Astrocyte (in vitro differentiated cells and primary cell): ENCODE results near the gene AUTS2. TPM values are rescaled to one million over a fixed set of nuclear protein-coding genes. Genes with fewer than 3 reads are reported as not detected.

Experiments
- DNase-seq: peaks from one replicate; pipeline ENCODE4 v3.0.0-alpha.2; 2010; ENCODE audit warnings: low read depth
- FAIRE-seq: peaks from 2 replicates; lab custom pipeline; 2011; peaks lifted over from hg19 to GRCh38; lab: Jason Lieb, UNC
- H2AFZ ChIP-seq: 2 replicates; pipeline ENCODE4 v1.6.0; 2012; ENCODE audit warnings: low read depth, low read length, inconsistent platforms
- H3K27ac ChIP-seq: 2 replicates; pipeline ENCODE4 v1.5.1; 2011; ENCODE audit warnings: low read depth, low read length, inconsistent platforms
- H3K27me3 ChIP-seq: 2 replicates; pipeline ENCODE4 v1.6.0; 2011; ENCODE audit warnings: low read length, inconsistent platforms; ENCODE audit not compliant: insufficient read depth
- H3K36me3 ChIP-seq: 2 replicates; pipeline ENCODE4 v1.5.1; 2011; ENCODE audit warnings: low read length, inconsistent platforms; ENCODE audit not compliant: insufficient read depth
- H3K4me1 ChIP-seq: 2 replicates; pipeline ENCODE4 v1.5.1; 2011; ENCODE audit warnings: low read length, inconsistent platforms; ENCODE audit not compliant: insufficient read depth
- H3K4me2 ChIP-seq: 2 replicates; pipeline ENCODE4 v1.6.0; 2012; ENCODE audit warnings: low read length, inconsistent platforms
- H3K4me3 ChIP-seq: 2 replicates; pipeline ENCODE4 v1.5.1; 2011; ENCODE audit warnings: low read depth, mild to moderate bottlenecking, low read length, inconsistent platforms; ENCODE audit not compliant: insufficient read depth
- H3K79me2 ChIP-seq: 2 replicates; pipeline ENCODE4 v1.6.0; 2012; ENCODE audit warnings: mild to moderate bottlenecking, low read length, inconsistent platforms; ENCODE audit not compliant: insufficient read depth
- H3K9ac ChIP-seq: 2 replicates; pipeline ENCODE4 v1.6.0; 2012; ENCODE audit warnings: mild to moderate bottlenecking, low read length, inconsistent platforms
- H3K9me3 ChIP-seq: 2 replicates; pipeline ENCODE4 v1.5.1; 2012; ENCODE audit warnings: low read depth, mild to moderate bottlenecking, low read length, inconsistent platforms; ENCODE audit not compliant: insufficient read depth
- H4K20me1 ChIP-seq: 2 replicates; pipeline ENCODE4 v1.6.0; 2012; ENCODE audit warnings: low read length, inconsistent platforms; ENCODE audit not compliant: insufficient read depth
- H3K27ac Mint-ChIP-seq: one replicate; pipeline ENCODE4 v1.8.0; 2021; ENCODE audit warnings: mild to moderate bottlenecking, mixed read lengths; ENCODE audit not compliant: unreplicated experiment
- H3K27me3 Mint-ChIP-seq: one replicate; pipeline ENCODE4 v1.8.0; 2021; ENCODE audit warnings: low read depth, mixed read lengths; ENCODE audit not compliant: unreplicated experiment
- H3K36me3 Mint-ChIP-seq: one replicate; pipeline ENCODE4 v1.8.0; 2021; ENCODE audit warnings: low read depth, mixed read lengths; ENCODE audit not compliant: unreplicated experiment
- H3K4me1 Mint-ChIP-seq: one replicate; pipeline ENCODE4 v1.8.0; 2021; ENCODE audit warnings: low read depth, mixed read lengths; ENCODE audit not compliant: unreplicated experiment
- H3K4me3 Mint-ChIP-seq: one replicate; pipeline ENCODE4 v1.8.0; 2021; ENCODE audit warnings: mild to moderate bottlenecking, moderate library complexity, mixed read lengths; ENCODE audit not compliant: unreplicated experiment
- H3K9me3 Mint-ChIP-seq: one replicate; pipeline ENCODE4 v1.8.0; 2021; ENCODE audit warnings: mild to moderate bottlenecking, mixed read lengths; ENCODE audit not compliant: unreplicated experiment
- CTCF ChIP-seq: IDR thresholded peaks from 2 replicates; pipeline ENCODE4 v1.5.1; 2011; ENCODE audit warnings: low read depth, mild to moderate bottlenecking, inconsistent platforms, low read length, moderate library complexity; ENCODE audit not compliant: insufficient read depth
- EZH2 ChIP-seq: IDR thresholded peaks from 2 replicates; pipeline ENCODE4 v1.6.1; 2012; ENCODE audit warnings: mild to moderate bottlenecking, low read length, inconsistent platforms; ENCODE audit not compliant: insufficient read depth
- total RNA-seq: library from RNA; stranded (reverse); gene quantifications from 2 replicates; pipeline ENCODE4 v1.2.1, GENCODE V29; 2021

AUTS2 gene
- total RNA-seq, 1 donor from 2014 or later = 73.2 TPM

- H3K27me3 ChIP-seq = no peaks in the 10 kb centered on the region
- H3K9me3 ChIP-seq = no peaks in the 10 kb centered on the region
- Mint-ChIP-seq H3K4me1 (peaks cover 21% of the 10 kb centered on the region), H3K9me3 (no peaks in the 10 kb centered on the region), H3K27ac (no peak overlapping the region), H3K4me3 (no peak overlapping the region), H3K36me3 (no peaks in the 10 kb centered on the region), H3K27me3 (no peaks in the 10 kb centered on the region)
- no peak overlapping the region for H3K27ac ChIP-seq
- no peak overlapping the region for H3K4me3 ChIP-seq
- H3K36me3 ChIP-seq = no peaks in the 10 kb centered on the region
- FAIRE-seq (no peak), DNase-seq (no peak)
- TF ChIP-seq CTCF (no peak), EZH2 (no peak)
- peaks cover 4% of the 10 kb centered on the region for H4K20me1 ChIP-seq
- H3K4me2 ChIP-seq = no peak overlapping the region
- no peak overlapping the region for H3K9ac ChIP-seq
- H3K79me2 ChIP-seq = no peaks in the 10 kb centered on the region
- no peak overlapping the region for H2AFZ ChIP-seq
- peaks cover 13% of the 10 kb centered on the region for H3K4me1 ChIP-seq
Measured at GRCh38 chr7:70053989-70054388, 455.7 kb downstream of the AUTS2 start.

DNA sequence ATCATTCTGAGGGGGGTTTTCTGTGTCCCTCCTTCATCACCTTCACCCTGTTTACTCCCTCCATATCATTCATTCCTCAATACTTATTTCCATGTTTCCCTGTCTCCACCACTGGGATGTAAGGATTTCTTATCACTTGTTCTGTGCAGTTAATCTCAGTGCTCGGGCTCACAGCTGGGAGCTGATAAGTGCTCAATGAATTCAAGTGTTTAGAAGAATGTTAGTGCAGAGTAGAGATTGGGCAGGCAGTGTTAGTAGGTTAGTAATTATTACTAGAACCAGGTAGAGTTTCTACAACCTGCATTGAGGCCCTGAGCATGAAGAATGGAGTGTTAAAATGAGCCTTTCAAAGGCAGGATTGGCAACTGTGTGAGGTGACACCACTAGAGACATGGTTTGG lies 458.1 kb downstream of the AUTS2 start:
- DNase-seq (no peak), FAIRE-seq (no peak)
- H3K27me3 Mint-ChIP-seq = no peaks in the 10 kb centered on the region
- Histone ChIP-seq H3K9me3 (no peaks in the 10 kb centered on the region), H2AFZ (no peak overlapping the region), H3K9ac (no peak overlapping the region), H3K4me3 (no peak overlapping the region), H3K27me3 (no peaks in the 10 kb centered on the region), H3K4me1 (peaks cover 13% of the 10 kb centered on the region), H4K20me1 (peaks cover 4% of the 10 kb centered on the region), H3K27ac (no peak overlapping the region), H3K79me2 (no peaks in the 10 kb centered on the region), H3K36me3 (no peaks in the 10 kb centered on the region), H3K4me2 (no peak overlapping the region)
- H3K9me3 Mint-ChIP-seq = no peaks in the 10 kb centered on the region
- TF ChIP-seq EZH2 = no peak
- no peak for TF ChIP-seq CTCF
- no peak overlapping the region for H3K4me3 Mint-ChIP-seq
- H3K36me3 Mint-ChIP-seq = no peaks in the 10 kb centered on the region
- H3K4me1 Mint-ChIP-seq = peaks cover 31% of the 10 kb centered on the region
- H3K27ac Mint-ChIP-seq = no peak overlapping the region

- Histone ChIP-seq H3K9ac (no peak overlapping the region), H3K4me2 (no peak overlapping the region), H4K20me1 (no peaks in the 10 kb centered on the region), H3K27ac (no peak overlapping the region), H3K9me3 (no peaks in the 10 kb centered on the region), H3K4me1 (no peaks in the 10 kb centered on the region), H3K36me3 (no peaks in the 10 kb centered on the region), H2AFZ (no peak overlapping the region), H3K4me3 (no peak overlapping the region), H3K79me2 (no peaks in the 10 kb centered on the region), H3K27me3 (no peaks in the 10 kb centered on the region)
- H3K27ac Mint-ChIP-seq = no peak overlapping the region
- H3K4me3 Mint-ChIP-seq = no peak overlapping the region
- no peak for FAIRE-seq
- TF ChIP-seq EZH2 (no peak), CTCF (no peak)
- H3K9me3 Mint-ChIP-seq = no peaks in the 10 kb centered on the region
- H3K27me3 Mint-ChIP-seq = no peaks in the 10 kb centered on the region
- DNase-seq = no peak
- no peaks in the 10 kb centered on the region for H3K36me3 Mint-ChIP-seq
- peaks cover 16% of the 10 kb centered on the region for H3K4me1 Mint-ChIP-seq
Measured at GRCh38 chr7:70060298-70061068, 462.2 kb downstream of the AUTS2 start.
